T-helper 17 cell (primary cell): ENCODE data around the gene TXNDC17. TPM values are rescaled to one million over a fixed set of nuclear protein-coding genes. Genes with fewer than 3 reads are reported as not detected.
"Not testable (repeated sequence)": the region's sequence is repeated elsewhere in the genome, so short reads cannot be mapped to it uniquely, and the experiment has no call there.

Experiments
- ATAC-seq: fragments of 150-1000 bp; cut with Tn5 transposase; 2 replicates; pipeline ENCODE4 v1.10.0; 2021; ENCODE audit warnings: mild to moderate bottlenecking, moderate library complexity
- DNase-seq, 3 donors: peaks; one replicate each; pipeline versions ENCODE4 v3.0.0 to v3.0.0-alpha.2; 2020 to 2021
- H3K9me3 ChIP-seq: one replicate; pipeline ENCODE4 v1.7.0; 2013; ENCODE audit warnings: low read length, mild to moderate bottlenecking; ENCODE audit not compliant: control insufficient read depth, poor library complexity, severe bottlenecking
- H3K27ac Mint-ChIP-seq: one replicate; pipeline ENCODE4 v1.8.0; 2022; ENCODE audit warnings: mild to moderate bottlenecking, moderate library complexity, mixed read lengths
- H3K27me3 Mint-ChIP-seq: one replicate; pipeline ENCODE4 v1.8.0; 2022; ENCODE audit warnings: mixed read lengths
- H3K36me3 Mint-ChIP-seq: one replicate; pipeline ENCODE4 v1.8.0; 2022; ENCODE audit warnings: low read depth, mixed read lengths
- H3K4me1 Mint-ChIP-seq: one replicate; pipeline ENCODE4 v1.8.0; 2022; ENCODE audit warnings: mild to moderate bottlenecking, mixed read lengths
- H3K4me3 Mint-ChIP-seq: one replicate; pipeline ENCODE4 v1.8.0; 2022; ENCODE audit warnings: mild to moderate bottlenecking, moderate library complexity, mixed read lengths
- total RNA-seq, 4 donors: library from RNA in 2 of 4; stranded (reverse) in 2 of 4; gene quantifications; one replicate each; pipeline ENCODE4 v1.2.3 and lab custom pipeline; 2022 to 2026

The TXNDC17 gene
- total RNA-seq, 2 donors from 2014 or later = 10.8 to 16.9 TPM

DNA sequence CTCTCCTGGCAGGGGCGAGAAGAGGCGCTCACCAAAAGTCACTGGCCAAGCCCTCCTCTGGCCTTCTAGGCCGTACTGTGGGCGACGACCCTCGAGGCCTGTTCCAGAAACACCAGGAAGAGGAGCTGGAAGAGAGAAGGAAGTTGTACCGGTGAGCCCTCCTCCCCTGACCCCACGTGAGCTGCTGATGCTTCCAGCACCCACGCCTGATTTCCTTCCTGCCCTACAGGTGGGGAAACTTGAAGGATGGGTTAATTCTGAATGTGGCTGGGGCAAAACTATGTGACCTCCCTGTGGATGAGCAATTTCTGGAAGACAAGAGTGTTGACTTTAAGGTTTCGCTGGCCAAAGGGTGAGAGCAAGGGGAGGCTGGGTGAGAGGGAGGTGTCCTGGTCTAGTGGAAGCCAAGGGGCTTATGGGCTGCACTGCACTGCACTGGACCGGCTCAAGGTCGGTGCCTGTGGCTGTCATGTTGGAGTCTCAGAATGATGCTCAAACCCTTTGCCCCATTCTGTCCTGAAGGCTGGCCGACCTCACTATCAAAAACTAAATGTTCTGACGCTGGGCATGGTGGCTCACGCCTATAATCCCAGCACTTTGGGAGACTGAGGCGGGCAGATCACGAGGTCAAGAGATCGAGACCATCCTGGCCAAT is 16.9 kb downstream of the TXNDC17 start:
- Mint-ChIP-seq H3K27me3 (no peaks in the 10 kb centered on the region), H3K36me3 (peaks cover 5% of the 10 kb centered on the region), H3K4me3 (peak overlapping the region; percentile 94), H3K4me1 (peaks cover 36% of the 10 kb centered on the region), H3K27ac (peak overlapping the region; percentile 86)
- no peak for ATAC-seq
- no peaks in the 10 kb centered on the region for H3K9me3 ChIP-seq
- DNase-seq = no peak

DNA sequence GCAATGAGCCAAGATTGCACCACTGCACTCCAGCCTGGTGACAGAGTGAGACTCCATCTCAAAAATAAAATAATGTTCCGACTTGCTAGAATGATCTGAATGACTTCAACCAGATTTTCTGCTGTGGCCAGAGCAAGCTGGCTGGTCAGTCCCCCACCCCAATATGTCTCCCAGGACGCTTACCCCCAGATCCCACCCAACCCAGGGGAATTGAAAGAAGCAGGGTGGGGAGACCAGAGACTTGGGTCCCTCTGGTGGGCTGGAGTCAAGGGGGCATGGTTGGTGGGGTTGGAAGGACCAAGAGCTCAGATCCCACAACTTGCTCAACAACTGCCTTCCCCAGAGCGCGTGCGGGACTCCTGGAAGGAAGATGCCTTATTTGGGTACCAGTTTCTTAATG is 17.6 kb downstream of the TXNDC17 start:
- H3K9me3 ChIP-seq, H3K27me3 Mint-ChIP-seq, H3K36me3 Mint-ChIP-seq, H3K4me3 Mint-ChIP-seq, ATAC-seq, DNase-seq: not testable (repeated sequence)
- Mint-ChIP-seq H3K27ac (peak overlapping the region; percentile 21), H3K4me1 (peaks cover 30% of the 10 kb centered on the region)

DNA sequence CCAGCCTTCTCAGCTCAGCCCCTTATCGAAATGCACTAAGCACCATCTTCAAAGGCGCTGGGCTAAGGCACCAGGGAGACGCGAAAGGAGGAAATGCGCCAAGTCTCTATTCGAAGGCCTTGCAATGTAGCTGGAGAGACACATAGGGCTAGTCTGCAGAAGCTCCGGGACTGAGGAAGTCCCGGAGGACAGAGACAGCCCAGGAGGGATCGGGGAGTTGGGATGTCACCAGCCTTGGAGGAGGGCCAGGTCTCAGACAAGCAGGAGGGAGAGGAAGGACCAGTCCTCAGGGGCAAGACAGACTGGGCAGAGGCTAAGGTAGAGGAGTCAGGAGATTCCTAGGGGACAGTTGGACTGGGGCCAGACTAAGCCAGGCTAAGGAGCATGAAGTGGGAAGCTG is 19.2 kb downstream of the TXNDC17 start:
- Mint-ChIP-seq H3K36me3 (peaks cover 5% of the 10 kb centered on the region), H3K27ac (peak overlapping the region; percentile 83), H3K4me1 (peaks cover 26% of the 10 kb centered on the region), H3K27me3 (no peaks in the 10 kb centered on the region), H3K4me3 (no peak overlapping the region)
- DNase-seq = no peak
- no peaks in the 10 kb centered on the region for H3K9me3 ChIP-seq
- no peak for ATAC-seq

DNA sequence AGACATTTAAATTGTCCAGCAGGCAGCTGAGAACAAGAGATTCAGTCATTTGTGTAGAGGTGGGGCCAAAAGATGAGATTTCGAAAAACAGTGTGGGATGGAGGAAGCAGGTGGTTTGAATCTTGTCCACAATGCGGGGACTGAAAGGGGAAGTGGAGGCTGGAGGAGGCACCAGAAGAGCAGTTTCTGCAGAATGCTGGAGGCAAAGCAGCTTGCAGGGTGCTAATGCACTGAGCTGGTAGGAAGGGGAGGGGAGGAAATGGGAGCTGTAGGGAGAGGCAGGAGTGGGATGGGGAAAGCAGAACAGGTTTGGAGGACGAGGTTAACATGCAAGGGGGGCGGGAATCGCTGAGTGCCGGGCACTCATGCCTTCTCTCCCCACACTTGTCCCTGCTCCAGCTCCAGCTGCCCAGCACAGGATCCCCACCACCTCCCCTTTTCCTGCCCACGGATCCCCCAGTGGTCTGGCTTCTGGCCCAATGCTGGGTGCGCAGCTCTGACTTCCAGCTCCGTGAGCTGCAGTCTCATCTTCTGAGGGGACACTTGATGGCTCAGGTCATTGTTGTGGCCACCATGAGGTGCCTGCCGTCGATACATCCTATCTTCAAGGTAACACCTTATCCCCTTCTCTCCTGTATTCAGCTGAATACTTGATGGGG is 20.1 kb downstream of the TXNDC17 start:
- DNase-seq (no peak), ATAC-seq (no peak)
- no peaks in the 10 kb centered on the region for H3K9me3 ChIP-seq
- peaks cover 5% of the 10 kb centered on the region for H3K36me3 Mint-ChIP-seq
- H3K4me3 Mint-ChIP-seq = no peak overlapping the region
- peaks cover 28% of the 10 kb centered on the region for H3K4me1 Mint-ChIP-seq
- no peaks in the 10 kb centered on the region for H3K27me3 Mint-ChIP-seq
- H3K27ac Mint-ChIP-seq = peak overlapping the region; percentile 83

DNA sequence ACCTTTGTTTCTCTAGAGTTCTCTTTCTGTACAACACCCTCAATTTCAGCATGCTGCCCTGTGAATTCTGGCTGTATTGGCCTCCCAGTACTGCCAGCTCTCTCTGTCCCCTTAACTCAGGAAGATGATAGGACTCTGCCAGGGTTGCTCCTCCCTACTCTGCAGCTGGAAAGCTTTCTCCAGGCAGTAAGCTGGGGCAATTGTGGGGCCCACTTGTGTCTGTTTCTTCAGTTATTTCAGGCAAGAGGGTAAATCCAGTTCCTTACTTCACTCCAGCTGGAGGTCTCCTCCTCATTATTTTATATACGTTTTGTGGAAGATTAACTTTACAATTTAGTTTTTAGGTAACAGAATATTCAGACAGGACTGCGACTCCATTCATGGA is 20.6 kb downstream of the TXNDC17 start:
- Mint-ChIP-seq H3K27ac (peak overlapping the region; percentile 83), H3K36me3 (peaks cover 5% of the 10 kb centered on the region), H3K4me3 (no peak overlapping the region), H3K4me1 (peaks cover 28% of the 10 kb centered on the region), H3K27me3 (no peaks in the 10 kb centered on the region)
- DNase-seq (no peak), ATAC-seq (no peak)
- no peaks in the 10 kb centered on the region for H3K9me3 ChIP-seq

DNA sequence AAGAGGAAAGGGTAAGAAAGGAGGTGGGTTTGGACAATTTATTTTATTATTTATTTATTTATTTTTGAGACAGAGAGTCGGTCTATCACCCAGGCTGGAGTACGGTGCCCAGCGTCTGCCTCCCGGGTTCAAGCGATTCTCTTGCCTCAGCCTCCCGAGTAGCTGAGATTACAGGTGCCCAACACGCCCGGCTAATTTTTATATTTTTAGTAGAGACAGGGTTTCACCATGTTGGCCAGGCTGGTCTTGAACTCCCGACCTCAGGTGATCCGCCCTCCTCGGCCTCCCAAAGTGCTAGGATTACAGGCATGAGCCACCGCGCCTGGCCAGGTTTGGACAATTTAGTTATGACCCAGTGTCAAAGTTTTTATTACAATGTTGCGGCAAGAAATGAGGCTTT is 22.3 kb downstream of the TXNDC17 start:
- not testable (repeated sequence) for DNase-seq, H3K4me3 Mint-ChIP-seq, H3K27me3 Mint-ChIP-seq, H3K27ac Mint-ChIP-seq, H3K9me3 ChIP-seq, ATAC-seq, H3K36me3 Mint-ChIP-seq
- H3K4me1 Mint-ChIP-seq = peaks cover 27% of the 10 kb centered on the region

DNA sequence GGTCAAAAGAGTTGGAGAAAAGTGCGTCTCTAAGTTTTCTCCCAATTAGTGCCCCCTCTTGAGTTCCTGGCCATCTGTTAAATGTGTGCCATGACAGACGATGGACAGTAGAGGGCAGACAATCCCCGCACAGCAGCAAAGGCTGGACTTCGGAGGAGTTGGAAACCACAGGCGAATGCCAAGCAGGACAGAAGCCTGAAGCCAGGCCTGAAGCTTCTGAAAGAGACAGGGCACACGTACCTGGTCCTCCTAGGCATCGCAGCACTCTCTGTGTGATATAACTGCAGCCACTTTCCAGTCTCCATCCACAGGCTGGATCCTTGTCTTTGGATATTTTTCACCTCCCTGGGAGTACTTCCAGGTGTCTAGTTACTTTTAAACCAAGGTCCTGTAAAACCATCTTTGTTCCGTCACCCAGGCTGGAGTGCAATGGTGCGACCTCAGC is 25.2 kb downstream of the TXNDC17 start:
- ATAC-seq (peak; percentile 71), DNase-seq (peak in 1 of 3 donors; percentile 15)
- H3K27ac Mint-ChIP-seq = no peak overlapping the region
- H3K4me1 Mint-ChIP-seq = peaks cover 17% of the 10 kb centered on the region
- no peaks in the 10 kb centered on the region for H3K9me3 ChIP-seq
- peaks cover 4% of the 10 kb centered on the region for H3K36me3 Mint-ChIP-seq
- no peak overlapping the region for H3K4me3 Mint-ChIP-seq
- no peaks in the 10 kb centered on the region for H3K27me3 Mint-ChIP-seq

DNA sequence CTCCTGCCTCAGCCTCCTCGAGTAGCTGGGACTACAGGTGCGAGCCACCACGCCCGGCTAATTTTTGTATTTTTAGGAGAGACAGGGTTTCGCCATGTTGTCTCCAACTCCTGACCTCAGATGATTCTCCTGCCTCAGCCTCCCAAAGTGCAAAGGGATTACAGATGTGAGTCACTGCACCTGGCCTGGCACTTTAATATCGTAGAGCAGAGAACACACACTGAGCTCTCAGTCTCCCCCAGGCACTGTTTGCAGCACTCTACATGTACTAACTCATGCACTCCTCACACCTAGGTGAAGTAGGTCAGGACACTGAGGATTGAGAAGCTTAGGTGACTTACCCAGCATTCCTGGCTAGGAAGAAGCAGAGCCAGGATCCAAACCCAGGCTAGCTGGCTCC is 25.7 kb downstream of the TXNDC17 start:
- peaks cover 4% of the 10 kb centered on the region for H3K36me3 Mint-ChIP-seq
- H3K4me3 Mint-ChIP-seq = no peak overlapping the region
- no peak overlapping the region for H3K27ac Mint-ChIP-seq
- no peak for DNase-seq
- ATAC-seq = no peak
- no peaks in the 10 kb centered on the region for H3K27me3 Mint-ChIP-seq
- no peaks in the 10 kb centered on the region for H3K9me3 ChIP-seq
- H3K4me1 Mint-ChIP-seq = peaks cover 12% of the 10 kb centered on the region

DNA sequence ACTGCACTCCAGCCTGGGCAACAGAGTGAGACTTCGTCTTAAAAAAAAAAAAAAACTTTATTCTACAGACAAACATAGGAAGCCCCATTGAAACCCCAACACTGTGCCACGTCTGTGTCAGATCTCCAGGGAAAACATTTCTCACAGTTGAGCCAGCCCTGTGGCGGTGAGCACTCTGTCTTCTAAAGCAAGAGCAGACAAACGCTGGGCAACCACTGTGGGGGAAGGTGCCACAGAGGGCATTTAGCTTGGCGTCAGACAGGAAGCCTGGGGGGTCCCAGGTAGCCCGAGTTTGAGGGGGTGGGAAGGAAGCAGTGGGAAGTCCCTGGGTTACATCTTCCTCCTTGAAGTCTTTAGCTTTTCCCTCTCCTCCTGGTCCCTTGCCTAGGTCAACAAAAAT is 26.7 kb downstream of the TXNDC17 start:
- DNase-seq = no peak
- no peaks in the 10 kb centered on the region for H3K27me3 Mint-ChIP-seq
- peaks cover 3% of the 10 kb centered on the region for H3K36me3 Mint-ChIP-seq
- H3K4me1 Mint-ChIP-seq = peaks cover 12% of the 10 kb centered on the region
- no peak for ATAC-seq
- no peak overlapping the region for H3K4me3 Mint-ChIP-seq
- H3K27ac Mint-ChIP-seq = no peak overlapping the region
- no peaks in the 10 kb centered on the region for H3K9me3 ChIP-seq

DNA sequence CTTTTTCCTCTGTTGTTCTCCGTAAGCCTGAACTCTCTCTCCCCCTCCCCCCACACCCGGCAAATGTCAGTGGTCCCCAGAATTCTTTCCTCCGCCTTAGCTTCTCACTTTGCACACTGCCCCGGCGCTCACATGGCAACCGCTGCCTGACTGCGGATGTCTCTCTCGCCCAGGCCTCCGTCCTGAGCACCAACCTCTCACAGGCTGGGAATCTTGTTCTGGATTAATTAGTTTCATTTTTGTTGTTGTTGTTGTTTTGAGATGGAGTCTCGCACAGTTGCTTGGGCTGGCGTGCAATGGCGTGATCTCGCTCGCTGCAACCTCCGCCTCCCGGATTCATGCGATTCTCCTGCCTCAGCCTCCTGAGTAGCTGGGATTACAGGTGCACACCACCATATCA is 27.4 kb downstream of the TXNDC17 start:
- no peaks in the 10 kb centered on the region for H3K9me3 ChIP-seq
- Mint-ChIP-seq H3K36me3 (peaks cover 2% of the 10 kb centered on the region), H3K4me3 (no peak overlapping the region), H3K4me1 (peaks cover 12% of the 10 kb centered on the region), H3K27me3 (no peaks in the 10 kb centered on the region), H3K27ac (no peak overlapping the region)
- ATAC-seq (no peak), DNase-seq (no peak)

DNA sequence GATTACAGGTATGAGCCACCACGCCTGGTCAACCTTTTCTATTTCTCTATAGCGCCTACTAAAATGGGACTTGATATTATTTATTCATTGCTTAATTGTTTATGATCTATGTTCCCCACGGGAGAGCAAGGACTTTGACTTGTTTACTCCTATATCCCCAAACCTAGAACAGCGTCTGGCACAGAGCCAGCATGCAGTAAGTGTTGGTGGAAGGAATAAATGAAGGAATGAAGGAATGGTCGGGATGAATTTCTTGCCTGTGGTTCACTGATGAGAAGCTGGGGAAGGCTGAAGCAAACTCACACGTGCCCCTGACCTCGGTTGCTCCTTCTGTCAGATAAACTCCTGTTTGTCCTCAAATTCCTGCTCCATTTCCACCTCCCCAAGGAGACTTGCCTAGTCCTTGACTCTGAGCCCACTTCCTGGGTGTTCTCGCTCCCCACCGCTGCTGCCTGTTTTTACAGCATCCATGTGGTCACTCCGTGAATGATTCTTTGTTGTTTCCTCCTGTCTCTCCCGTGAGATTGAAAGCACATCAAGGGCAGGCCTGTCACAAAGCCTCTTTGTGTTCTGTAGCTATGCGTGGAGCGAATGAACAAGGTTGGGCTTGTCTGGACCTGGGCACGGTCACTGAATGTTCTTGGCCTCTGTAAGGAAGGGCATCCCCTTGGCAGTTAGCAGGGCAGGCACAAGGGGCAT is 28.0 kb downstream of the TXNDC17 start:
- H3K4me3 Mint-ChIP-seq = no peak overlapping the region
- no peak overlapping the region for H3K27ac Mint-ChIP-seq

DNA sequence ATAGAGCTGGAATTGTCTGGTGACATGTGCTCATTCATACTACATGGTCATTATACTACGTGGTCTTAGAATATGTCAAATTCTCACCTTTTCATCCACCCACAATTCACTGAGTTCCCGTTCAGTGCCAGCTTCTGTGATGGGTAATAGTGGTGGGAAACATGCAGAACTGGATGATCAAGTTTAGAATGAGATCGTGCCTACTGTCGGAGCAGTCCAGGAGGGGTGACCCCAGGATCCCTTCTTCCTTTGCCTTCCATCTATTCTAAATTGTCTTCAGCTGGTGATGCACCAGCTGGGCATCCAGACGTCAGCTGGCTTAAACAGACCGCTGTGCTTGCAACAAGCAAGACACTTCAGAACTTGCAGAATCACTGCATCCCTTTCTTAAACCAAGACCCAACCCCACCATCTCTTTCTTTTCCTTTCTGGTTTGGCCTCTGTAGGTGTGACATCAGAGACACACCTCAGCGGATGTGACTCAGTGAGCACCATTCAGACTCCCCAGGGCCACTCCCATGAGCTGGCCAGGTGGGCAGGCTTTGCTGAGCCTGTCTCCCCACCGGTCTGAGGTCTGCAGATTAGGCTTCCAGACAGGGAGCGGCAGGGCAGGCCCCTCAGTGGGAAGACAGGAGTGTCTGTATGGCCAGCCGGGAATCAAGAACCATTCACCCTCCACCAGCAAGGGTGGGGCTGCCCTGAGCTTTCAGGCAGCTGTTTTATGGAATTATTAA is 28.8 kb downstream of the TXNDC17 start:
- no peak overlapping the region for H3K4me3 Mint-ChIP-seq

More for the DNA sequence above, 28.0 kb downstream of the TXNDC17 start:
- Mint-ChIP-seq H3K36me3 (peaks cover 2% of the 10 kb centered on the region), H3K4me1 (peaks cover 12% of the 10 kb centered on the region), H3K27me3 (no peaks in the 10 kb centered on the region)
- DNase-seq (no peak), ATAC-seq (no peak)
- H3K9me3 ChIP-seq = no peaks in the 10 kb centered on the region

DNA sequence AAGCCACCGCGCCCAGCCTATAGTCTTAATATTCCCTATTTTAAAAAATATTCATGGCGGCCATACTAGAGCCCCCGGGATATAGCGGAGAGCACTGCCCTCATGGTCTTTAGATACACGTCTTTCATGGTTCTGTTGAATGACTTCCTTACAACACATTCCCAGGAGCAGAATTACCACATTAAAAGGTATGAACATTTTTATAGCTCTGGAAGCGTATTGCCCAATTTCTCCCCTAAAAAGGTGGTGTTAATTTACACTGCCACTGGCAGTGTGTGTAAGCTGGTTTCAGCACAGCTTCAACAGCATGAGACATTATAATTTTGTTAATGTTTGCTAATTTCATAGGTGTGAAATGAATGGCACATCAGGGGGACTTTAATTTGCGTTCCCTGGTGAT is 29.7 kb downstream of the TXNDC17 start:
- ATAC-seq = no peak
- Mint-ChIP-seq H3K4me3 (no peak overlapping the region), H3K4me1 (peaks cover 10% of the 10 kb centered on the region), H3K27me3 (no peaks in the 10 kb centered on the region), H3K36me3 (peaks cover 2% of the 10 kb centered on the region), H3K27ac (no peak overlapping the region)
- no peaks in the 10 kb centered on the region for H3K9me3 ChIP-seq
- no peak for DNase-seq

More for the DNA sequence above, 28.8 kb downstream of the TXNDC17 start:
- ATAC-seq (no peak), DNase-seq (no peak)
- Mint-ChIP-seq H3K4me1 (peaks cover 12% of the 10 kb centered on the region), H3K27ac (no peak overlapping the region), H3K27me3 (no peaks in the 10 kb centered on the region), H3K36me3 (peaks cover 2% of the 10 kb centered on the region)
- H3K9me3 ChIP-seq = no peaks in the 10 kb centered on the region
